Cardiac muscle cell (in vitro differentiated cells and primary cell): ENCODE results near the gene EHHADH. TPM values are rescaled to one million over a fixed set of nuclear protein-coding genes. Genes with fewer than 3 reads are reported as not detected.

ENCODE experiments used
- DNase-seq, 2 donors: peaks; one replicate each; pipeline versions ENCODE4 v3.0.0 to v3.0.0-alpha.2; 2010 to 2017; ENCODE audit warnings: low read depth in 1 of 2, low spot score in 1 of 2
- H3K27ac ChIP-seq: fragments of 200-600 bp; sonication (generic); 2 replicates; pipeline ENCODE4 v1.5.1; 2016
- H3K27me3 ChIP-seq: fragments of 200-600 bp; sonication (generic); 2 replicates; pipeline ENCODE4 v1.6.0; 2016; ENCODE audit warnings: control low read depth
- H3K36me3 ChIP-seq: fragments of 200-600 bp; sonication (generic); 2 replicates; pipeline ENCODE4 v1.5.1; 2016; ENCODE audit warnings: control low read depth
- H3K4me1 ChIP-seq: fragments of 200-600 bp; sonication (generic); 2 replicates; pipeline ENCODE4 v1.8.1; 2017; ENCODE audit warnings: low read depth, mild to moderate bottlenecking, mixed run types
- H3K4me3 ChIP-seq: fragments of 200-600 bp; sonication (generic); 2 replicates; pipeline ENCODE4 v1.5.1; 2016; ENCODE audit warnings: mild to moderate bottlenecking
- H3K9me3 ChIP-seq: fragments of 200-600 bp; sonication (generic); 2 replicates; pipeline ENCODE4 v1.5.1; 2017; ENCODE audit warnings: low read depth, mild to moderate bottlenecking, control low read depth
- polyA plus RNA-seq: library from polyadenylated mRNA; unstranded; fragments of >200 nt; fragmentation: Nextera tagmentation; extraction: Ambion mirVana; gene quantifications from 2 replicates; pipeline ENCODE4 v1.2.1, GENCODE V29; 2016
- total RNA-seq: library from RNA; depleted of rRNA; stranded (reverse); fragments of >200 nt; gene quantifications from 2 replicates; pipeline ENCODE4 v1.2.3, GENCODE V29; 2016
- TF ChIP-seq, protein P1 (sequence below): IDR thresholded peaks from 2 replicates; pipeline ENCODE4 v1.5.1; 2012; ENCODE audit warnings: low read depth, mild to moderate bottlenecking, low read length

EHHADH gene
- total and polyA plus RNA-seq, 2 experiments from 2014 or later = 3.8 to 7.7 TPM

DNA sequence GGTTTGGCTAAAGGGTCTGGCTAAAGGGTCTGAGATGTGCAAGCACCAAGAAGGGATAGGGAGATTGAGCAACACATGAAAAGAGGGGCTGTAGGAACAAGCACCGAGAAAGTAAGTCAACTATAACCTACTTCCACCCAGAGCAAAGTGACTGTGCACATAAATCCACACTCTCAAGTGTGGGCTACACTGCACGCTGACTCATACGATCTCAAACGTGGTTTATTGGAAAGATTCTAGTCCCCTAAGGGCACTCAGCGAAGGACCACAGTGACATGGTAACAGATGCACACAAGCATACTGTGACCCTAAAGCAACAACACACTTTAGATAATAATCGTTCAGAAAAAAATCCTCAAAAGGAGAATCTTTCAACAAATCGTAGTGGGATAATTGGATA is 48.0 kb downstream of the EHHADH start:
- no peak overlapping the region for H3K27ac ChIP-seq
- no peaks in the 10 kb centered on the region for H3K4me1 ChIP-seq
- no peak for DNase-seq
- H3K4me3 ChIP-seq = no peak overlapping the region
- H3K27me3 ChIP-seq = no peaks in the 10 kb centered on the region
- no peaks in the 10 kb centered on the region for H3K9me3 ChIP-seq
- TF ChIP-seq, protein P1, sequence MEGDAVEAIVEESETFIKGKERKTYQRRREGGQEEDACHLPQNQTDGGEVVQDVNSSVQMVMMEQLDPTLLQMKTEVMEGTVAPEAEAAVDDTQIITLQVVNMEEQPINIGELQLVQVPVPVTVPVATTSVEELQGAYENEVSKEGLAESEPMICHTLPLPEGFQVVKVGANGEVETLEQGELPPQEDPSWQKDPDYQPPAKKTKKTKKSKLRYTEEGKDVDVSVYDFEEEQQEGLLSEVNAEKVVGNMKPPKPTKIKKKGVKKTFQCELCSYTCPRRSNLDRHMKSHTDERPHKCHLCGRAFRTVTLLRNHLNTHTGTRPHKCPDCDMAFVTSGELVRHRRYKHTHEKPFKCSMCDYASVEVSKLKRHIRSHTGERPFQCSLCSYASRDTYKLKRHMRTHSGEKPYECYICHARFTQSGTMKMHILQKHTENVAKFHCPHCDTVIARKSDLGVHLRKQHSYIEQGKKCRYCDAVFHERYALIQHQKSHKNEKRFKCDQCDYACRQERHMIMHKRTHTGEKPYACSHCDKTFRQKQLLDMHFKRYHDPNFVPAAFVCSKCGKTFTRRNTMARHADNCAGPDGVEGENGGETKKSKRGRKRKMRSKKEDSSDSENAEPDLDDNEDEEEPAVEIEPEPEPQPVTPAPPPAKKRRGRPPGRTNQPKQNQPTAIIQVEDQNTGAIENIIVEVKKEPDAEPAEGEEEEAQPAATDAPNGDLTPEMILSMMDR = no peak
- no peaks in the 10 kb centered on the region for H3K36me3 ChIP-seq

DNA sequence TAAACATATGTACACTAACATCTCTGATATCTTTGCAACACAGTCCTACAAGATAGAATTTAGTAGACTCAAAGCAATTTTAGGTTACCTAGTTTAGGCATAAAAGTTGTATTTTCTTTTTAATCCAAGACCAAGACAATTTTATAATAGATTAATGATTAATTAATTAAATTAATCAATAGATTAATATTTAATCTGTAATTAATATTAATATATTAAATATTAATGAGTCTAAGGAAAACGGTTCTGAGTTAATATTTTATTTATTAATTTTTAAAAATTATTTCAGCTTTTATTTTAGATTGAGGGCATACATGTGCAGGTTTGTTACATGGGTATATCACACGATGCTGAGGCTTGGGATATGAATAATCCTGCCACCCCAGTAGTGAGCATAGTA is 49.0 kb downstream of the EHHADH start:
- Histone ChIP-seq H3K4me3 (no peak overlapping the region), H3K27ac (no peak overlapping the region), H3K36me3 (no peaks in the 10 kb centered on the region), H3K27me3 (no peaks in the 10 kb centered on the region), H3K9me3 (no peaks in the 10 kb centered on the region), H3K4me1 (no peaks in the 10 kb centered on the region)
- TF ChIP-seq, protein P1 = no peak
- DNase-seq = no peak

DNA sequence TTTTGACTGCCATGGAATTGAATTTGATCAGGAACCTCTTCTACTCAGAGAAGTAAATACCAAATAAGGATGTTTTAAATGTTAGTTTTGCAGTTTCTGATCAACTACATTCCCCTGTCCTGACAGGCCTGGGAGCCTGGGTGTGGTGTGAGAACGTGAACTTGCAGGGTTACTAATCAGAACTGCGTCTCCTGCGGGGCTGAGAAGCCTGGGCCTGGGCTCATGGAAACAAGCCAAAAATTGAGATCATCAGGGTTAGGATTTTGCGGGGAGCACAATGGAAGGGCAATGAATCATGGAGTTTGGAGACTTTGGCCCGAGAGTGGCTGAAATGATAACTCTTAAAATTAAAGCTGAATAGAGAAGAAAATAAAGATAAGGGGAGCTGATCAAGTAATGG is 53.2 kb downstream of the EHHADH start:
- TF ChIP-seq, protein P1 = no peak
- DNase-seq = peak in 1 of 2 donors; percentile 62
- H3K27ac ChIP-seq = no peak overlapping the region
- H3K36me3 ChIP-seq = no peaks in the 10 kb centered on the region
- no peak overlapping the region for H3K4me3 ChIP-seq
- no peaks in the 10 kb centered on the region for H3K27me3 ChIP-seq
- no peaks in the 10 kb centered on the region for H3K9me3 ChIP-seq
- H3K4me1 ChIP-seq = no peaks in the 10 kb centered on the region

DNA sequence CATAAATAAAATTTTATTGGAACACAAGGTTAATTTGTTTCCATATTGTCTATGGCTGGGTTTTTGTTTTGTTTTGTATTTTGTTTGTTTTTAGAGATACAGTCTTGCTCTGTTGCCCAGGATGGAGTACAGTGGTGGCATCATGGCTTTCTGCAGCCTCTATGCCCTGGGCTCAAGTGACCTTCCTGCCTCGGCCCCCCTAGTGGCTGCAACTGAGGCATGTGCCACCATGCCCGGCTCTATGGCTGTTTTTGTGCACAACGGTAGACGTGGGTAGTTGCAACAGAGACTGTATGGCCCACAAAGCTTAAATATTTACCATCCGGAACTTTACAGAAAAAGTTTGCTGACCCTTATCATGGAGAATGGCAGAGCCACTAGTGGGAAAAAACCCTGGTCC is 54.2 kb downstream of the EHHADH start:
- TF ChIP-seq, protein P1 = no peak

DNA sequence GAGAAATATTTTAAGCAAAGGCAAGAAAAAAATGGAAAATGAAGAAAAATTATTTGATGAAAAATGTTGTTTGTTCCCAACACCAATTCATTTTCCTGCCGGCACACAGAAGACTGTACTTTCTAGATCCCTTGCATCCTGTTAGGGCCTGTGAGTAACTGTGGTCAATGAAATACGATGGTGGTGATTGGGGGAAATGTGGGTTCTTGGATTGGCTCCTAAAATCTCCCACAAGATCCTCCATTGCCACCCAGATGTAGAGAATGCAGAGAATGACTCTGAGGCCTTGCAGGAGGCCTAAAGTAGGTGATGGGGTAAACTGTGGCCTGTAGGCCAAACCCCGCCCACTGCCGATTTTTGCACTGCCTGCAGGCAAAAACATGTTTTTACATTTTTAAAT is 54.6 kb downstream of the EHHADH start:
- TF ChIP-seq, protein P1 = no peak

More for the DNA sequence above, 54.2 kb downstream of the EHHADH start:
- H3K4me3 ChIP-seq = no peak overlapping the region
- no peaks in the 10 kb centered on the region for H3K4me1 ChIP-seq
- no peak overlapping the region for H3K27ac ChIP-seq
- H3K9me3 ChIP-seq = no peaks in the 10 kb centered on the region
- H3K36me3 ChIP-seq = no peaks in the 10 kb centered on the region
- H3K27me3 ChIP-seq = no peaks in the 10 kb centered on the region
- DNase-seq = no peak

DNA sequence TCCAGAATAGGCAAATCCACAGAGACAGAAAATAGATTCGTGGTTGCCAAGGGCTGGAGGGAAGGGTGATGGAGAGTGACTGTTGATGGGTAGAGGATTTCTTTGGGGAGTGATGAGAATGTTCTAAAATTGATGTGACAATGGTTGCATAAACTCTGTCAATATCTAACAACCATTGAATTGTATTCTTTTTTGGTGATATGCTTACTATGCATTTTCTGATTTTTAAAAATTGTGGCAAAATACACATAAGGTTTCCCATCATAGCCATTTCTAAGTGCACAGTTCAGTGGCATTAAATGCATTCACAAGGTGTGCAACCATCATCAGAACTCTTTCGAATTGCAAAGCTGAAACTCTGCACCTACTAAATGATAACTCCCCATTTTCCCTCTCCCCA is 56.8 kb downstream of the EHHADH start:
- no peaks in the 10 kb centered on the region for H3K36me3 ChIP-seq
- H3K4me3 ChIP-seq = no peak overlapping the region
- DNase-seq = no peak
- no peaks in the 10 kb centered on the region for H3K27me3 ChIP-seq
- H3K9me3 ChIP-seq = no peaks in the 10 kb centered on the region
- TF ChIP-seq, protein P1 = no peak
- no peak overlapping the region for H3K27ac ChIP-seq
- no peaks in the 10 kb centered on the region for H3K4me1 ChIP-seq

More for the DNA sequence above, 54.6 kb downstream of the EHHADH start:
- H3K36me3 ChIP-seq = no peaks in the 10 kb centered on the region
- H3K9me3 ChIP-seq = no peaks in the 10 kb centered on the region
- H3K27ac ChIP-seq = no peak overlapping the region
- no peak for DNase-seq
- H3K4me3 ChIP-seq = no peak overlapping the region
- no peaks in the 10 kb centered on the region for H3K27me3 ChIP-seq
- H3K4me1 ChIP-seq = no peaks in the 10 kb centered on the region
